ENCODE results near the gene GPRIN2.

GPRIN2 gene

DNA sequence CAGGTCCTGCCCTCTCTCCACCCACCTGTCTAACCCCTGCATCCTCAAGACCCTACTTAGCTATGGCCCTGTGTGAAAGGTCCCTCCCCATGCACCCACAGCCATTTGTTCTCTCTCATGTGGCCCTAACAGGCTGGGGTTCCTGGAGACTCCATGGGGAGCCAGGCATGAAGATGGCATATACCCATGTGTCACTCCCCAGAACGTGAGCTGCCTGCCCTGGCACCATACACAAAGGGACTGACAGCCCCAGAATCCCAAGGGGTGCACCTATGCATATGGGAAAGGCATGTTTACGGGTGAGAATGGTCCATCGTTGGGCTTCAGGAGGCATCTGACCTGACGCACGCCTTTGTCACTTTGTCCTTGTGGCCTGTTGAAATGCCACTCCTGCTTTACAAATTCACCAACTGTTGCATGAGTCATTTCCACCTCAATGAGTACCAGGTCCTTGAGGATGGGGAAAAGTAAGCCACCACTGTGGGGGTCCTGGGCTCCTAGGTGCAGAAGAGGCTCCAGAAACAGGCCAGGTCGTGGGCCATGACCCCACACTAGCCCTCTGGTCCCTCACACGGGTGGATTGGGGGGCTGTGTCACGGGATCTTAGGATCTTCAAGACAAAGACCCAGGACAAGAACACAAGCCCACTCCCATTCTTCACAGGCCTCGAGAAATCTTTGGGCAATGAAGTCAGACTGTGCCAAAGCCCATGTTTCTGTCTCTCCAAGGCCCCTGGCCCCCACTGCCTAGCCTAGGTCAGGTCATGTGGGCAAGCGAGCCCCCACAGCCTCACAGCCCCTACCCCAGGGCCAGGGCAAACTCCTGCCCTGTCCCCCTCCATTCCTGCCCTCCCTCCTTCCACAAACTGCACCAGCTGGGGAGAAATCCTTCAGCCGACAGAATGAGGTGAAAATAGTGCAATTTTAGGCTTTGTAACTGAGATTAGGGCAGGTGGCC, 8.6 kb downstream of the GPRIN2 start:
- DNase-seq: no peak

DNA sequence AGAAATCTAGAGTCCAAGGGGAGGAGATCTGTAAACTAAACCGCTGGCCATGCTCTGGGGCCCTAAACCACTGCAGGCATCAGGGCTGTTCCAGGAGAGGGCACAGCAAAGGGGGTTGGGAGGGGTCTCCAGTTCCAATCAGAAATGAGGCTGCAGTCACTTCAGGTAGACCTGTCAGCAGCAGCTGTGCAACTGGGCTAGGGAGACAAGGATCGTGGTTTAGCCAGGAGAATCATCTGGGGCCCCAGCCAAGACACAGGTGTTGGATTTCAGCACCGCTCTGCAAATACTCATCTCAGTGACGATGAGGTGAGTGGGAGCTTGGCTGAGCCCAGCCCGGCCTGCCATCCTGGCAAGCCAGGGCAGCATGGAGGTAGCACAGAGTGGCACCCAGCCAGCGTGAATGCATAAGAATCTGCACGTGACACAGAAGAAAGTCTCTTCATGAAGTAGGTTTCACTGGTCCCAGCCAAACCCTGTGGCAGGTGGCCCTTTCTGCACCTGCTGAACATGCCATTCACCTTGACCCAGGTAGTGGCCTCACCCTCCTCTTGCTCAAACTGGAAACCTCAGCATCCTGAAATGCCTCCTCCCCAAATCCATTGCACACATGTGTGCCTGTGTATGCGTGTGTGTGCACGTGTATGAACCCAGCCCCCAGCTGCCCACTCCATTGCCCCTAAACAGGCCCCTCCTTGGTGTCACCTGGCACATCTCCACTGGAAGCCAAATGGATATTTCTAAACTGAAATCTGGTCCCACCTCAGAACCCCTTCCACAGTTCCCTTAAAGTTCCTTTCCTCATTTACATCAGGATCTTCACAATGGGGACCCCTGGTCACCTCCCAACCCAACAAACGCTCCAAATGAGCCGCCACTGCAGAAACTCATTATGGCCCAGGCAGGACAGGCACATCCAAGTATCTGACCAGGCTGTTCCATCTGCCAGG, 9.6 kb downstream of the GPRIN2 start:
- DNase-seq: no peak

DNA sequence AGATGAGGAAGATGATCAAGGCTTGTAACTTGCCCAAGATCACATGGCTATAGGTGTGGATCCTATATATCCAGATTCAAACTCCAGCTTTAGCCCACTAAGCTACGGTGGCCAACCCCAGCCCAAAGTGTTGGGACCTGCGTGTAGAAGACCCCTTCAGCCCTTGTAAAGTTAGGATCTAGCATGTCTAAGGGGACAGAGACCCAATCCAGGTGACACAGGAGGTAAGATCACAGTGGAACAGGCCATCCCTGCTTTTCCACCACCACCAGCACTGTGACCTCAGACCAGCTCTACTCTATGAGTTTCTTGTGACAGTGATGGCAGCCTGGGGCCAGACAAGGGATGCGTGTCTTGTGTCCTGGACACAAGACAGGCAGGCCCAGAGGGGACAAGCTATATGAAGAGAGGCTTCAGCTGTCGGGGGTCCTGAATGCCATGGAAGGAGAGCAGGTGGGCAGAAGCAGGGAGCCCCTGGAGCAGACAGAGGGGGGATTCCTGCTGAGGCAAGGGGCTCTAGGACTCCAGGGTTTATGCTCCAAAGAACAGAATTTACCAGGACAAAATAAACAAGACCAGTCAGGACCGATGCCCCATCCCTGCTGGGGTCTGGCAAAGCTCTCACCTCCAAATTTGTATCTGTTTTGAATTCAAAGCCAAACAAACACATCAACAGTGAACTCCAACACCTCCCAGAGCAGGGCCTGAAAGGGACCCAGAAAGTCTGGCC, 10.4 kb downstream of the GPRIN2 start:
- no peak for DNase-seq

DNA sequence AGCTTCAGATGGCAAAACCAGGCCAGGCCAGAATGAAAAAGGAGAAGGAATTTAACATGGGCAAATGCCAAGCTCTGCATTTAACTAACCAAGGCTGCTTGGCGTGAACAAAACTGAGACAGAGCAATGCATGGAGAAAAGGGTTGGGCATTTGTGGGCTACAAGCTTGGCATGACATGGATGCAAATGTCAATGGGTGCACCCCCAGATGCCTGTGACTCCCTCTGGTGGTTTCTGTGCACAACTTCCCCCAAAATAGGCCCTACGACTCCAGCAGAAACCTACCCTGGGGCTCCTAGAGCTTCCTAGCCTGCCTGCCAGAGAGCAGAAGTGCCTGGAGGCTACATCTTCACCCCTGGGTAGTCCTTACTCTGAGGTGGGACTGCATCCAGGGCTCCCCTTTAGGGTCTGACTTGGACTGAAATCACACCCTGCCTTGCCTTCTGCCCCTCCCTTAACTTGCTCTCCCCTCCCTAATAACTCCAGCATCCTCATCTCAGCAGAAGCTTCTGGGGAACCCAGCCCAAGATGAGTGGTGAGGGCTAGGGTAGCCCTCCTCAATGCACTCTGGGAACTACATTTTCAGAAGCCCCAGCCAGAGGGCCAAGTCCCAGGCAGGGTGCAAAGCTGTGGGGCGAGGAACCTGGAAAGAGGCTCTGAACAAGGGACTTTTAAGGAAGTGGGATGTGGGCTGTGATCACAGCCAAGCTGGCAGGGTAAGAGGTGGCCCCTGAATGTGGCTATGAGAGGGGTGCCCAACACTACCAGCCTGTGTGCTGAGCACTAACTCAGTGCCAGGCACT, 11.3 kb downstream of the GPRIN2 start:
- DNase-seq: no peak

GRCh38 chr10:46543466-46544377, 12.7 kb downstream of the GPRIN2 start:
- no peak for DNase-seq

DNA sequence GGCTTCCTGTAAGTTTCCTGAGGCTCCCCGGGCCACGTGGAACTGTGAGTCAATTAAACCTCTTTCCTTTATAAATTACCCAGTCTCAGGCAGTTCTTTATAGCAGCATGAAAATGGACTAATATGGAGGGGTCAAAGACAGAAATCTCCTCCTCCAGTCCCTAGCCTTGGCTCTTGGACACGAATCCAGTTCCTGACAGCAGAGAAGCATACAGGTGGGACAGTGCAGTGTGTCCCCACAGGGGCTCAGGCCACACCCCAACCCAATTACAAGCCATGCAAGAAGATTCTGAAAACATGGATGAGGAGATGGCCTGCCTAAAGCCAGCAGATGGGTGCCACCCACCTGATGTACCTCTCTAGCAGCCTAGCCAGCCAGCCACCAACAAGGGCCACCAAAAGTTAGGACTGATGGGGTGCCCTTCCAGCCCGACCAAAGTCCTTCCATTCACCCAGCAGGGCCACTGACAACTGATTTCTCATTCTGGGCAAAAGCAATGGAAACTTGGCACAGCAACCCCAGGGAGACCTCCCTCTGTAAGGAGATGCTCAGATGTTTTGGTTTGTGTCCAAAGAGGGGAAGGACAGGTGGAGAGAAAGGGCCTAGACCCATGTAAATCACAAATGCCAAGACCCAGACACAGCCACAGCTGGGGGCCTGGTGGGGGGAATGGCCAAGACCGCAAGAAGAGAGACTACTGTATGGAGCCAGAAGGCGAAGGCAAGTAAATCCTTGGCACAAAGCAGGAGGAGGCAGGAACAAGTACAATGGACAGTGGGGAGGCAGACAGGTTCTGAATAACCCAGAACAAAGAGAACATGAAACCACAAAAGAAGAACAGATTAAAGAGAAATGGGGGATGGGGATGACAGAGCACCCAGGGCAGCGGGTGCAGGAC, 13.6 kb downstream of the GPRIN2 start:
- DNase-seq: no peak

DNA sequence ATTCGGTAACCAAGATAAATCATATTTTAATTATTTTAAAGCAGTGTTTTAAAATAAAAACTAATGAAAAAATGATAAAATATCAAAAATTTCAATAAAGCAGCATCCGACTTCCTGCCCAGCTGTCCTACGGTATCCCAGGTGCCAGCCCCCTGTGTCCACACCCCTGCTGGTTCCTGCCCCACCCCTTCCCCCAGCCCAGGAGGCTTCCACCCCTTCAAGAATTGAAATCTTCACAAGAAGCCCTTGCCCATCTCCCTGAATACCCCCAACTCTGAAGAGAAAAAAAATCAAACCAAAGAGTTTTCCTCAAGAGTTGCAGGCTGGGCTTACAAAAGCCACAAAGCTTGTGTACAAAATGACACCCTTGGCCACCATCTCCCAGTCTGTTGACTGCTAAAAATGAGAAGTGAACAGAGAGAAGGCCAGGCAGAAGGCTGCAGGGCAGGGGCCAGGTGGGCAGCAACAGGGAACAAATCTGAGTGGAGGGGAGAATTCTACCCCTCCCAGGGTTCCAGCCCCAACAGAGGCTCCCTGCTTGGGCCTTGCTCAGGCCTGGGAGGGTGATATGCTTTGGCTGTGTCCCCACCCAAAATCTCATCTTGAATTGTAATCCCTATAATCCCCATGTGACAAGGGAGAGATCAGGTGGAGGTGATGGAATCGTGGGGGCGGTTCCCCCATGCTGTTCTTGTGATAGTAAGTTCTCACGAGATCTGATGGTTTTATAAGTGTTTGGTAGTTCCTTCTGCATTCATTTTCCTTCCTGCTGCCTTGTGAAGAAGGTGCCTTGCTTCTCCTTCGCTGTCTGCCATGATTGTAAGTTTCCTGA, 14.5 kb downstream of the GPRIN2 start:
- no peak for DNase-seq

GRCh38 chr10:46541017-46541661, 15.3 kb downstream of the GPRIN2 start:
- no peak for DNase-seq

- no peak for DNase-seq
Measured at GRCh38 chr10:46540412-46541016, 15.9 kb downstream of the GPRIN2 start.

- DNase-seq: no peak
Measured at GRCh38 chr10:46539596-46540411, 16.7 kb downstream of the GPRIN2 start.

DNA sequence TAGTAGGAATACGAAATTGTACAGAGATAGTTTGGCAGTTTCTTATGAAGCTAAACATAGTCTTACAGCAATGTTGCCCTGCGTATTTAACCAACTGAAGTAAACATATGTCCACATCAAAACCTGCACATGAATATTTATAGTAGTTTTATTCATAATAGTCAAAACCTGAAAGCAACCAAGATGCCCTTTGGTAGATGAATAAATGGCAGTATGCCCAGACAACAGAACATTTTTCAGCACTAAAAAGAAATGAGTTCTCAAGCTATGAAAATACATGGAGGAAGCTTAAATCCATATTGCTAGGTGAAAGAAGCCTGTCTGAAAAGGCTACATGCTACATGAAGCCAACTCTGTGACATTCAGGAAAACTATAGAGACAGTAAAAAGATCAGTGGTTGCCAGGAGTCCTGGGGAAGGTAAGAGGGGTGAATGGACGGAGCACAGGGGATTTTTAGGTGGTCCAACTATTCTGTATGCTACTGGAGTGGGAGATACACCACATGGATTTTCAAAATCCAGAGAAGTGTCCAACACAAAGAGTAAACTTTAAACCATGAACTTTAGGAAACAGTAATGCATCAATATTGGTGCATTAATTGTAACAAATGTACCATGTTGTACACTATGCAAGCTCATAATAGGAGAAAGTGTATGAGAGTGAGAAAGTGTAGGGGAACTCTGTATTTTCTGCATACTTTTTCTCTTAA, 17.6 kb downstream of the GPRIN2 start:
- DNase-seq: no peak

DNA sequence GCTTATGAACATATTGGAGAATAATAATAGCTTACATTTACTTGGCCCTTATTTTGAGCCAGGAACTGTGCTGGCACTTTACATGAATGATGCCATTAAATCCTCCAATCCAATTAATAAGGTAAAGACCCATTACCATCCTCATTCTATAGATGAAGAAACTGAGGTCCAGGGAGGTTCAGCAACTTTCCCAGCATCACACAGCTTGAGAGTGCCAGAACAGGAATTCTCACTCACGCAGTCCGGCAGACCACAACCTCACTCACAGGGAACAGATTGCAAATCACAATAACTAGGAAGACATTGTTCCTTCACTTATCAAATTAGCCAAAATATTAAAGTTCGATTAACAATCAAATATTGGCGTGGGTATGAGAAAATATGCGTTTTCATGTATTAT, 18.3 kb downstream of the GPRIN2 start:
- no peak for DNase-seq

DNA sequence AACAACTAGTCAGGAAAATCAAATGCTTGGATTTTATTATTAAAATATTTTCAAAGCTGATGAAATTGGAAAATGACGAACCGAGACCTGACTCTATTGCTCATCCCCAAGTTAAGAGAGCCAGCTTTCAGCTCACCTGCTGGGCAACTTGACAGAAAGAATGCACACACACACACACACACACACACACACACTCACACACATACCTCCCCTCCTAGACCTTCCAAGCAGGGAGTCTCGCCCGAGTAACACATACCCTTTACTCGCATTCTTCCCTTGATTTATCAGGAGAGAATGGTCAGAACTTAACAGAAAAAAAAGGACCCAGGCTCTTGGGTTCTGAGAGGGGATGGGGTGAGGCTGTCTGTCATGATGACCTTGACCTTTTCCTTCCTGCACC, 19.1 kb downstream of the GPRIN2 start:
- DNase-seq: no peak

DNA sequence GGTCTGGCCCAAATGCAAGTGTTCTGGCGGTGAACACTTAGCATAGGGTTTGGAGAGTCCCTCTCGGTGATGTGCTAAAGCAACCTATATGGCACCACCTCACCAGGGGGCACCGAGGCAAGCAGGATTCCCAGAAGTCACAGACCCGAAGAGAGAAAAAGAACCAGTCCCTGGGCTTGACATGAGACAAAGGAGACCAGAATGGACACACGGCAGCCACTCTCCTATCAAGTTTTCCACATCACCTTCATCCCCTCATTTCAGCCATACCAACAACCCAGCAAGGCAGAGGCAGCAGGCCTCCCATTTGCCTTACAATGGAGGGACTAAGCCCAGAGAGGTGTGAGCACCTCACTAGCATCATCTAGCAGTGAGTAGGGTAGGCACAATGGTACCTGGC, 19.7 kb downstream of the GPRIN2 start:
- DNase-seq: no peak

GRCh38 chr10:46536171-46536570, 20.3 kb downstream of the GPRIN2 start:
- DNase-seq: no peak

DNA sequence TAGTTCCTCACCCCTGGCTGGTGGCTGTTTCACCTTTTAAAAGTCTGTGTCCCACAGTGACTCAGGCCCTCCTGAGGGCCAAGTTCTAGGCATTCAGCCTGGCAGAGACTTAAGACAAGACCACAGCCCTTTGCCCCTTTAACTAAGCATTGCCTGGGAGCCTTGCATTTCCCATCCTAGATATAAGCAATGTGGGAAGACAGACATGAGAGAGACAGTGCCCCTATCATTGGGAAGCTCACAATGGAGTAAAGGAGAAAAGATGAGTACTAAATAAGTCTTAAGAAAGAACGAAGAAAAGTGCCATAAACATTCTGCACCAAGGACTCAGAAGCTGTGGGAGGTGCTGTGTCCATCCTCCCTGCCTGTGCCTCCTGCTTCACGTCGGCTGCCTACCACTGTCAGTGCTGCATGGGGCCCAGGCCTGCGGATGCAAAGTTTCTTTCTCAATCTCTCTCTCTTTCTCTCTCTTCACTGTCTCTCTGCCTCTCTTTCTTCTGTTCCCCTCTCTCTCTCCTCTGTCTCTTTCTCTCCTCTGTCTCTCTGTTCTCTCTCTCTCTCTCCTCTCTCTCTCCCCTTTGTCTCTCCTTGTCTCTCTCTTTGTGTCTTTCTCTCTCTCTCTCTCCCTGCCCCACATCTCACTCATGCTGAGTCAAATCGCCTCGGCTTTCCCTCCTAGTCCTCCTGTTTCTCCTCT, 21.5 kb downstream of the GPRIN2 start:
- no peak for DNase-seq
